NB4 (cell line): ENCODE results near the gene ANKRD42.

Experiments
- CTCF ChIP-seq: IDR thresholded peaks from one replicate; pipeline ENCODE4 v1.5.1; 2012; ENCODE audit warnings: low read depth, low read length
- POLR2A ChIP-seq: IDR thresholded peaks from 2 replicates; pipeline ENCODE4 v1.6.1; 2011; ENCODE audit warnings: mild to moderate bottlenecking; ENCODE audit not compliant: insufficient read length; ENCODE audit errors: extremely low read depth

DNA sequence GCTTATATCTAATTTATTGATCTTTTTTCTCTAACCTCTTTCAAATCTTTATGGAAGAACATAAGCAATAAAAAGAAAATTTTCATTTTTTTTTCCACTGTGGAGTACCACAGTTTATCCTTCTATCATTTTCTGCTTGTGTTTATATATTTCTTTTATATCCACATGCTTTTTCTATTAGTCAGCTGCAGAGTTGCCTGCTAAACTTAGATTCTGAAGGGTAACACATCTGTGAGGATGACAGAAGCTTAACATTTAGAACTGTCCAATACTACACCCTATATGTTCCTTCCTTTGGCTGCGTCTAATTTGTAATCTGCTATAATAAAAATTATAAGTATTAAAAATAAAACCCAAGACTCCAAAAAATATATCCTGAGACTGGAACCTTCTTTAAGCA, 71.8 kb downstream of the ANKRD42 start:
- TF ChIP-seq CTCF (no peak), POLR2A (no peak)
